ENCODE data around the gene EHBP1. TPM values are rescaled to one million over a fixed set of nuclear protein-coding genes. Genes with fewer than 3 reads are reported as not detected.

Gene EHBP1
- total RNA-seq, 4 donors from 2014 or later: 42.9 to 116 (median 58.3) TPM

DNA sequence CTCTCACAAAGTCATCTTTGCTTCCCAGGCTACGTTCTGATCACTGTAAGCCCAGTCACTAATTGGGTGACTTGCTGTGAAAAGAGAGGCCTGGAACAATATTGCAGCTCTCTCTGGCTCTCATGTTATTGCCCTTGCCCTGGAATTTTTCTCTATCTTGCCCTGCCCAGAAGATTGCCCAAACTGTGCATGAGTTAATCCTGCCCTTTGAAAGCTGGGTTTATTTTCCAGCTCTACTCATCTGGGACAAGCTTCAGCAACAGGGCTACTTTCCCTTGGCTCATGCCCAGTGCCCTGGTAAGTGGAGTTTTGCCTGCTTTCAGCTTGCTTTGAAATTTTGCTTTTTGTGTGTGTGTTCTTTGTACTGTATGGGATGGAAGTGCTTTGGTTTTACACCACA, 6.9 kb upstream of the EHBP1 start:
- Histone ChIP-seq H3K4me1 (peaks cover 4% of the 10 kb centered on the region), H3K9me3 (no peaks in the 10 kb centered on the region), H3K36me3 (no peaks in the 10 kb centered on the region), H3K27ac (no peak overlapping the region), H3K4me3 (no peak overlapping the region), H3K27me3 (no peaks in the 10 kb centered on the region)
- 60% methylated on average over 1 of the region's 1 CpG for WGBS
- TF ChIP-seq, protein P1, sequence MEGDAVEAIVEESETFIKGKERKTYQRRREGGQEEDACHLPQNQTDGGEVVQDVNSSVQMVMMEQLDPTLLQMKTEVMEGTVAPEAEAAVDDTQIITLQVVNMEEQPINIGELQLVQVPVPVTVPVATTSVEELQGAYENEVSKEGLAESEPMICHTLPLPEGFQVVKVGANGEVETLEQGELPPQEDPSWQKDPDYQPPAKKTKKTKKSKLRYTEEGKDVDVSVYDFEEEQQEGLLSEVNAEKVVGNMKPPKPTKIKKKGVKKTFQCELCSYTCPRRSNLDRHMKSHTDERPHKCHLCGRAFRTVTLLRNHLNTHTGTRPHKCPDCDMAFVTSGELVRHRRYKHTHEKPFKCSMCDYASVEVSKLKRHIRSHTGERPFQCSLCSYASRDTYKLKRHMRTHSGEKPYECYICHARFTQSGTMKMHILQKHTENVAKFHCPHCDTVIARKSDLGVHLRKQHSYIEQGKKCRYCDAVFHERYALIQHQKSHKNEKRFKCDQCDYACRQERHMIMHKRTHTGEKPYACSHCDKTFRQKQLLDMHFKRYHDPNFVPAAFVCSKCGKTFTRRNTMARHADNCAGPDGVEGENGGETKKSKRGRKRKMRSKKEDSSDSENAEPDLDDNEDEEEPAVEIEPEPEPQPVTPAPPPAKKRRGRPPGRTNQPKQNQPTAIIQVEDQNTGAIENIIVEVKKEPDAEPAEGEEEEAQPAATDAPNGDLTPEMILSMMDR (IDR thresholded peaks at IDR 0.05): no peak
- no peak for TF ChIP-seq EP300 (IDR thresholded peaks at IDR 0.05)
- TF ChIP-seq POLR2A (IDR thresholded peaks at IDR 0.05): no peak
- TF ChIP-seq POLR2AphosphoS5 (IDR thresholded peaks at IDR 0.05): no peak
- DNase-seq (ENCODE audit: low spot score in 2 of 2): no peak

DNA sequence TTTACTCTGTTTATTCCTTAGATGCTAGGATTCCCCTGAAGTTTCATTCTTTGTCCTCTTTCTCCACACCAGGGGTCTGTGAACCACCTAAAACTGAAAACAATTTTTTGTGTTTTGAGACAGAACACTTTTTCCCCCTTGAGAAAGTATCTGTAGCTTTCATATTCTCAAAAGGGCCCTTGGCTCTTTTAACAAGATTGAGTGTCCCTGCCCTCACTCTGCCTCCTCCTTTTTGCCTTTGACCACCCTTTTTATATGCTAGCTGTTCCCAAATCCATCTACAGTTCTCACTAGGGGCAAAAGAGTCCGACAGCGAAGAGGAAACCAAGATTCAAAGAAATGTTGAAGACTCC, 883 bp upstream of the EHBP1 start:
- no peaks in the 10 kb centered on the region for H3K27me3 ChIP-seq
- 24% methylated on average over 2 of the region's 2 CpGs for WGBS
- H3K4me3 ChIP-seq: peak overlapping the region; percentile 89
- H3K9me3 ChIP-seq: no peaks in the 10 kb centered on the region
- TF ChIP-seq EP300 (IDR thresholded peaks at IDR 0.05) (no peak), POLR2A (IDR thresholded peaks at IDR 0.05) (no peak), POLR2AphosphoS5 (IDR thresholded peaks at IDR 0.05) (no peak)
- TF ChIP-seq, protein P1 (IDR thresholded peaks at IDR 0.05): no peak
- no peak for DNase-seq (ENCODE audit: low spot score in 2 of 2)
- H3K36me3 ChIP-seq: no peaks in the 10 kb centered on the region
- peak overlapping the region; percentile 87 for H3K27ac ChIP-seq
- H3K4me1 ChIP-seq: peaks cover 36% of the 10 kb centered on the region

DNA sequence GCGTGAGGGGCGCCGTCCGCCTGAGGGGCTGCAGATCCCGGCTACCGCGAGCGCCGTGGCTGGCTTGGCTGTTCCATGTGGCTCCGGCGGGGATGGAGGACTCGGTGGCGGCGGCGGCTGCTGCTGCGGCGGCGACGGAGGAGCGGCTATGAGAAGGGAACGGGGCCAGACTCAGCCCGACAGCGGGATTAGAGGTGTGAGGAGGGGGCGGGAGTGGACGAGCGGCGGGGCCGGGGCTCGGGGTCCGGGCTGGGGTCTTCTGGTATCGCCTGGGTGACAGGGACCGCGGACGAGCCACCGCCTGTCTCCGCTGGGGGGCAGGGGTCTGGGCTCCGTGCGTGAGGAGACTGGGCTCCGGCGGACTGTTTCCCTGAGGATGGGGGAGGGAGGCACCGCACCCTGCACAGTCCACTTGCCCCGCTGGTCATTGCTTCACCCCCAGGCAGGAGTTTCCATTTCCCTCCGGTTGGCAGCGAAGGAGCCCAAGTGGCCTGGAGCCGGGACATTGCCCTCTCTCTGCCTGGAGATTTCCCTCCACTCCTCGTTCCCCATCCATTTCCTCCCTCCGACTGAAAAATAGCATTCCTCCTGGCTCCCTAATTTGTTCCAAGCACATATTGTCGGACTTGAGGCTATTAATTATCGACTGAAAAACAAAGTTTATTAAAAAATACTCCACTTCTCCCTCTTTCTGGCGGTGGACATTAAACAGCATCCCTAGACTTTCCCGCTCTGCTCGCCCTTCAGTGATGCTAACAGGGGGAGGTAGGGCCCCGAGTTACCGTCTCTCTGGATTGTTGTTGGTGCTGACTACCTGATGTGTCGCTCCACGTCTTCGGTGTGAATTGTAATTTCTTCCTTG, 577 bp downstream of the EHBP1 start:
- peak; percentile 85 to 86 for DNase-seq (ENCODE audit: low spot score in 2 of 2)
- Histone ChIP-seq H3K27ac (peak overlapping the region; percentile 91), H3K36me3 (no peaks in the 10 kb centered on the region), H3K4me3 (peak overlapping the region; percentile 89), H3K4me1 (peaks cover 50% of the 10 kb centered on the region), H3K27me3 (no peaks in the 10 kb centered on the region), H3K9me3 (no peaks in the 10 kb centered on the region)
- TF ChIP-seq EP300 (IDR thresholded peaks at IDR 0.05): no peak
- TF ChIP-seq, protein P1 (IDR thresholded peaks at IDR 0.05): peak; percentile 7 to 46
- 3% methylated on average over 29 of the region's 57 CpGs for WGBS

DNA sequence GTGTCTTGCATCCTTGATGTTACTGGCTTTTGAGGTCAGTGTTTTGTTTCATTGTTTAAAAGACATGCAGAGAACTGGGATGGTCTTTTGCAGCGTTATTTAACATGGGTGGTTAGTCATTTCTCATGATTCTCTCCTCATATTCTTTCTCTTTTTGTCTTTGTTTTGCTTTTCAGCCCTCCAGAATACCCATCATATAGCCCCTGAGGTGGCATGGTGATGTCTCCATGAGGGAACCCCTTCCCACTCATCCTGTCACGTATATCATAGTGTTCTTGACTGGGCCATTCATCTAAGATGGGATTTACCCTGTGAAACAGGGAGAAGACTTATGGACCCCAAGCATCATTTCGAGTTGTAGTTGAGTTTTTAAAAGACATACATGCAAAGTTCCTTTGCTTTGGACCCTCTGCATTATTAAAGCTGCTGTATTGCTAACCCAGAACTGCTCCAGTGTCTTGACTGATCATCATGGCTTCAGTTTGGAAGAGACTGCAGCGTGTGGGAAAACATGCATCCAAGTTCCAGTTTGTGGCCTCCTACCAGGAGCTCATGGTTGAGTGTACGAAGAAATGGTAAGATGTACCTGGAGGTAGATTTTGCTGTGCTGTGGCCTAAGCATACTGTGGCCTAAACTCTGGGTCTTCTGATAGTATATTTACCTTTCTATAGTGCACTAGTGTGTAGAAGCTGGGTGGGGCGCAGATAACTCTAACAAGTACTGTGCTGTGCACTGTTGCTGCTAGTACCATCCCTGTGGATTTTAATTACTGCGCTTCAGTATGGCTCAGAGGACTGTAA, 1.4 kb downstream of the EHBP1 start:
- WGBS: 56% methylated on average over 7 of the region's 7 CpGs
- TF ChIP-seq, protein P1 (IDR thresholded peaks at IDR 0.05): no peak
- TF ChIP-seq POLR2A (IDR thresholded peaks at IDR 0.05): no peak
- TF ChIP-seq EP300 (IDR thresholded peaks at IDR 0.05): no peak
- no peak for TF ChIP-seq POLR2AphosphoS5 (IDR thresholded peaks at IDR 0.05)
- Histone ChIP-seq H3K9me3 (no peaks in the 10 kb centered on the region), H3K27ac (peak overlapping the region; percentile 91), H3K36me3 (no peaks in the 10 kb centered on the region), H3K4me1 (peaks cover 54% of the 10 kb centered on the region), H3K4me3 (peak overlapping the region; percentile 89), H3K27me3 (no peaks in the 10 kb centered on the region)
- DNase-seq (ENCODE audit: low spot score in 2 of 2): no peak

DNA sequence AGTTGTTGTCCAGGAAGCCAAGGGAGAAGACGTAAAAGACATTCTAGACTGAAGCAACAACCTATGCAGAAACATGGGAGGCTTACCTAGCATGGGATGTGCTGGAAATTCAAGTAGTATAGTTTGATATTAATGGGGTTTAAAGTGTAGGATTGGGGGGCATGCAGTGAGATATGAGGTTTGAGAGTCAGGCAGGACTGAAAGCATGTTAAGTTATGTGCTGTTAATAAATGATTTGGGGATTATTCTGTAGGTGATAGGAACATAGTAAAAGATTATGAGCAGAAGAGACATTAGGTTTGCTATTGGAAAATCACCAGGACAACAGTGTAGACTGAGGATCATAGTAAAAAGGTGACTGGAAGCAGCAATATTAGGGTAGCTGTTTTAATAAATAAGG, 3.2 kb downstream of the EHBP1 start:
- H3K4me3 ChIP-seq: peak overlapping the region; percentile 8

More for the DNA sequence above, 3.2 kb downstream of the EHBP1 start:
- DNase-seq (ENCODE audit: low spot score in 2 of 2): no peak
- Histone ChIP-seq H3K27ac (no peak overlapping the region), H3K9me3 (no peaks in the 10 kb centered on the region), H3K4me1 (peaks cover 57% of the 10 kb centered on the region), H3K36me3 (no peaks in the 10 kb centered on the region), H3K27me3 (no peaks in the 10 kb centered on the region)
- WGBS: 70% methylated on average over 1 of the region's 1 CpG
- no peak for TF ChIP-seq POLR2A (IDR thresholded peaks at IDR 0.05)
- TF ChIP-seq EP300 (IDR thresholded peaks at IDR 0.05): no peak
- TF ChIP-seq POLR2AphosphoS5 (IDR thresholded peaks at IDR 0.05): no peak
- TF ChIP-seq, protein P1 (IDR thresholded peaks at IDR 0.05): no peak

Measured in suprapubic skin (tissue), 4 donors.